Omental fat pad (tissue), 4 donors: ENCODE measurements around the gene THSD1. TPM values are rescaled to one million over a fixed set of nuclear protein-coding genes. Genes with fewer than 3 reads are reported as not detected.
"Not testable (repeated sequence)": the region's sequence is repeated elsewhere in the genome, so short reads cannot be mapped to it uniquely, and the experiment has no call there.

Experiments used
- ATAC-seq: fragments of 150-250 bp; one replicate; pipeline ENCODE4 v1.9.1; 2016; ENCODE audit warnings: mild to moderate bottlenecking, moderate library complexity; ENCODE audit not compliant: low FRiP score
- DNase-seq: peaks from one replicate; pipeline ENCODE4 v3.0.0-alpha.2; 2019; ENCODE audit warnings: low spot score
- total RNA-seq, 4 donors: library from RNA; depleted of rRNA; stranded (reverse); fragments of >200 nt; gene quantifications; one replicate each; pipeline ENCODE4 v1.1.0, GENCODE V29; 2016
- TF ChIP-seq, protein P1 (sequence below), 3 donors: fragments of 450-650 bp; IDR thresholded peaks; one replicate each; pipeline ENCODE4 v1.5.1; 2016 to 2017; ENCODE audit warnings: antibody characterized with exemption in 3 of 3, mild to moderate bottlenecking in 3 of 3, moderate library complexity in 2 of 3

Gene THSD1
- total RNA-seq, 4 donors from 2014 or later: 2.8 to 21.6 (median 4.2) TPM

GRCh38 chr13:52374873-52375411 is 31.0 kb downstream of the THSD1 start:
- ATAC-seq (no peak), DNase-seq (no peak)
- TF ChIP-seq, protein P1, sequence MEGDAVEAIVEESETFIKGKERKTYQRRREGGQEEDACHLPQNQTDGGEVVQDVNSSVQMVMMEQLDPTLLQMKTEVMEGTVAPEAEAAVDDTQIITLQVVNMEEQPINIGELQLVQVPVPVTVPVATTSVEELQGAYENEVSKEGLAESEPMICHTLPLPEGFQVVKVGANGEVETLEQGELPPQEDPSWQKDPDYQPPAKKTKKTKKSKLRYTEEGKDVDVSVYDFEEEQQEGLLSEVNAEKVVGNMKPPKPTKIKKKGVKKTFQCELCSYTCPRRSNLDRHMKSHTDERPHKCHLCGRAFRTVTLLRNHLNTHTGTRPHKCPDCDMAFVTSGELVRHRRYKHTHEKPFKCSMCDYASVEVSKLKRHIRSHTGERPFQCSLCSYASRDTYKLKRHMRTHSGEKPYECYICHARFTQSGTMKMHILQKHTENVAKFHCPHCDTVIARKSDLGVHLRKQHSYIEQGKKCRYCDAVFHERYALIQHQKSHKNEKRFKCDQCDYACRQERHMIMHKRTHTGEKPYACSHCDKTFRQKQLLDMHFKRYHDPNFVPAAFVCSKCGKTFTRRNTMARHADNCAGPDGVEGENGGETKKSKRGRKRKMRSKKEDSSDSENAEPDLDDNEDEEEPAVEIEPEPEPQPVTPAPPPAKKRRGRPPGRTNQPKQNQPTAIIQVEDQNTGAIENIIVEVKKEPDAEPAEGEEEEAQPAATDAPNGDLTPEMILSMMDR (IDR thresholded peaks at IDR 0.05): no peak

GRCh38 chr13:52374389-52374788 is 31.6 kb downstream of the THSD1 start:
- no peak for DNase-seq
- TF ChIP-seq, protein P1 (IDR thresholded peaks at IDR 0.05): no peak
- ATAC-seq: no peak

GRCh38 chr13:52373277-52373676 is 32.7 kb downstream of the THSD1 start:
- not testable (repeated sequence) for DNase-seq, ATAC-seq

GRCh38 chr13:52371736-52372247 is 34.2 kb downstream of the THSD1 start:
- TF ChIP-seq, protein P1 (IDR thresholded peaks at IDR 0.05): no peak
- ATAC-seq (no peak), DNase-seq (no peak)

DNA sequence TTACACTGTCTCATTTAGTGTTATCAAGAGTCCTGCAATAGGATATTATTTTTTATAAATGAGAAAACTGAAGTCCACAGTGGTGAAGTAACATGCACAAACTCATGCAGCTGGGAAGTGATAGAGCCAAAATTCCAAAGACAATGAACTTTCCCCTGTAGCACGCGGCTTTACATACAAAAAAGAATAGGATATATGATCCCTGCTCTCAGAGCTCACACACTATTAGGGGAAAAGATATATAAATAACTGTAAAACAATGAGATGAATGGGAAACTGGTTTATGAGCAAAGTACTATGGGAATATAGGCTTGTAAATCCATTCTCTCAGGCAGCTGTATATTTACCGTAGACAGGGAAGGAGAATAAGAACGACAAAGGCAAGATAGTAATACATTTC is 39.7 kb downstream of the THSD1 start:
- TF ChIP-seq, protein P1 (IDR thresholded peaks at IDR 0.05): no peak
- ATAC-seq (no peak), DNase-seq (no peak)

DNA sequence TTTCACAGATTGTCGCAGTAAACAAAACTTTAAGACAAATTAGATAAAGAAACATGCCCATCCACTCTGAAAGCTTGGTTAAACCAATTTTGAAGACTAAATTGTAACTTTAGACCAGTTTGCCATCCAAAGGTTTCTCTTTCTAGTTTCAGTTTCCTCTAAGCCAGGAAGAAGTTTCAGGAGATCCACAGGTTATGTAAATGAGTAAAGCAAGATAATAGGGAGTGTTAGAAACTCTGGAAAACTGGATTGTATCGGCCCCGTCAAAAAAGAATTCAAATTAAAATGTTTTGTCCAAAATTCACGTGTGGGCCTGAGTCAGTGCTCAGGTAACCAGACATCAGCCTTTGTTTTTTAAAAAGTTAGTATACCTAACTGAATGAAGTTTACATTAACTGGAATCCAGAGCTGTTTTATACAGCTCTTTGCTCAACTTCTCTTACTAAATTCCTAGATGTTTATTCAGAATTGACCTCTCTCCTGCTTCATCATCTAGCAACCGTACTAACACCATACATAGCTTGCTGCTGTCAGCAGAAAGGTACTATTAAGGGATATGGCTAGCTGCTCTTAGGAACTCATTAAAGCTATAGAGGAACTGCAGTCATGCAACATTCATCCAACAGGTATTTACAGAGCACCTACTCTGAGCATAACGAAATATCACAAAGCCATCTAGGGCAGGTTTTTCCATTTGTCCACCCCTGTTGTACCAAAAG is 43.6 kb downstream of the THSD1 start:
- ATAC-seq, DNase-seq: not testable (repeated sequence)

DNA sequence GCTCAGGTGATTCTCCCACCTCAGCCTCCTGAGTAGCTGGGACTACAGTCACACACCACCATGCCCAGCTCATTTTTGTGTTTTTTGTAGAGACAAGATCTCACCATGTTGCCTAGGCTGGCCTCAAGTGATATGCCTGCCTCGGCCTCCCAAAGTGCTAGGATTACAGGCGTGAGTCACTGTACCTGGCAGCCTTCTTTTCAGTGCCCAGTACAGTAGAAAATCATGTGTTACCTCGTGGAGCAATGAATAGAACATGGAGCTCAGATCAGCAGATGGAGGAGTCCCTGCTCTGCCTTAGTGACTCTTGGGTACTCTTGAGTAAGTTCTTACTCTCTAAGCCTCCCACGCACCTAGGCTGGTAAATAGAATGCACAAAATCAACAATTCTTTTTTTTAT is 44.7 kb downstream of the THSD1 start:
- TF ChIP-seq, protein P1 (IDR thresholded peaks at IDR 0.05): no peak
- no peak for ATAC-seq
- no peak for DNase-seq

DNA sequence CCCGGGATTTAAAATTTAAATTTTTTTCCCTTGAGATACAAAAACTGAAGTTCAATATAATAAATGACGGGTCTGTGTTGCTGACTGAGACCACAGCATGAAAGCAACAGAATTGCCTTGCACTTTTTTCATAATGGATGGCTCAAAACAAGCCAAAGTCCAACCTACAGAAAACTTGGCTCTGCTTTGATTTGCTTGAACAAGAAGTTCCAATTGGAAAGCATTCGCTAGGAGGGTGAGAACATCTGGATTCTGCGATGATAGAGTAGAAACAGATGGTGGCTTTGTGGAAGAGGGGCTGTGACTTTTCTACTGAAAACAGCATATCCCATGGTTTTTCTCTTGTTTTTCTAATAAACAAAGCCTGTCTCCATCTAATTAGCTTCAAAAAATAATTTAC is 46.4 kb downstream of the THSD1 start:
- ATAC-seq (no peak), DNase-seq (no peak)
- TF ChIP-seq, protein P1 (IDR thresholded peaks at IDR 0.05): no peak
